GM18861 (cell line): ENCODE measurements around the gene ZNF350.
"Not testable (repeated sequence)": the region's sequence is repeated elsewhere in the genome, so short reads cannot be mapped to it uniquely, and the experiment has no call there.

Experiments
- ATAC-seq: cut with Tn5 transposase; IDR thresholded peaks from one replicate; pipeline ENCODE4 v1.9.1; 2021; ENCODE audit not compliant: unreplicated experiment

ZNF350 gene

GRCh38 chr19:51986309-51987291, at the start of gene ZNF350:
ZNF350 (minus strand) TSS chr19:51986840; CDS start chr19:51974360, 12,480 bp downstream.
- peak; percentile 91 for ATAC-seq

GRCh38 chr19:52034051-52034728, 47.5 kb upstream of the ZNF350 start:
- ATAC-seq, result no peak

GRCh38 chr19:52028780-52029123, 42.1 kb upstream of the ZNF350 start:
- ATAC-seq, result no peak

GRCh38 chr19:52028027-52028779, 41.6 kb upstream of the ZNF350 start, which contains the start of gene ZNF614:
ZNF614 (minus strand) TSS chr19:52028379; CDS start chr19:52025745, 2,634 bp downstream.
- peak; percentile 93 for ATAC-seq

GRCh38 chr19:52026255-52026990, 39.8 kb upstream of the ZNF350 start:
- ATAC-seq, result not testable (repeated sequence)

- not testable (repeated sequence) for ATAC-seq
These were observed 37.8 kb upstream of the ZNF350 start for GRCh38 chr19:52024478-52024877.

GRCh38 chr19:52022193-52022592, 35.6 kb upstream of the ZNF350 start:
- ATAC-seq, result no peak

GRCh38 chr19:52020506-52020905, 33.9 kb upstream of the ZNF350 start:
- ATAC-seq, result no peak

GRCh38 chr19:52010674-52011073, 24.0 kb upstream of the ZNF350 start:
- ATAC-seq, result no peak

GRCh38 chr19:52007806-52008557, 21.3 kb upstream of the ZNF350 start, which contains the start of gene ZNF615:
ZNF615 (minus strand) TSS chr19:52008211; CDS start chr19:52003711, 4,500 bp downstream.
- ATAC-seq, result peak; percentile 67

- no peak for ATAC-seq
These were observed 20.8 kb upstream of the ZNF350 start for GRCh38 chr19:52007451-52007805.

GRCh38 chr19:51994048-51994644, 7.5 kb upstream of the ZNF350 start:
- no peak for ATAC-seq

GRCh38 chr19:51993422-51993821, 6.8 kb upstream of the ZNF350 start:
- ATAC-seq, result no peak

GRCh38 chr19:51983361-51983760, 3.3 kb downstream of the ZNF350 start:
- ATAC-seq, result no peak

GRCh38 chr19:51980926-51981325, 5.7 kb downstream of the ZNF350 start:
- not testable (repeated sequence) for ATAC-seq

GRCh38 chr19:51980116-51980736, 6.4 kb downstream of the ZNF350 start:
- no peak for ATAC-seq

GRCh38 chr19:51978882-51979281, 7.8 kb downstream of the ZNF350 start:
- no peak for ATAC-seq

- no peak for ATAC-seq
These were observed 9.3 kb downstream of the ZNF350 start for GRCh38 chr19:51977346-51977745.

- no peak for ATAC-seq
These were observed 9.8 kb downstream of the ZNF350 start for GRCh38 chr19:51976852-51977251.
